Caco-2 (cell line): ENCODE results near the gene LARP6. TPM values are rescaled to one million over a fixed set of nuclear protein-coding genes. Genes with fewer than 3 reads are reported as not detected.

ENCODE experiments used
- BruUV-seq: library from RNA; stranded (reverse); fragments of 400-500 nt; replicated peaks from 2 replicates; lab custom pipeline; 2021; lab: Mats Ljungman, UMichigan
- CTCF ChIA-PET: fragments of 300-600 bp; sonication (Branson Sonifier 250); formaldehyde crosslinking; loops from one replicate; lab custom pipeline; 2022; ENCODE audit warnings: antibody characterized with exemption; lab: Charles Lee
- POLR2A ChIA-PET: fragments of 300-600 bp; sonication (Branson Sonifier 250); formaldehyde crosslinking; loops from one replicate; lab custom pipeline; 2022; ENCODE audit warnings: antibody characterized with exemption; lab: Charles Lee
- DNase-seq, 2 experiments: peaks; one replicate each; pipeline versions ENCODE4 v3.0.0 to v3.0.0-alpha.2; 2020 to 2022
- H3K27me3 ChIP-seq: replicated peaks from 2 replicates; pipeline ENCODE4 v1.6.0; 2011; ENCODE audit warnings: low read length; ENCODE audit not compliant: control insufficient read depth, insufficient read depth
- H3K36me3 ChIP-seq: 2 replicates; pipeline ENCODE4 v1.5.1; 2011; ENCODE audit warnings: low read length; ENCODE audit not compliant: control insufficient read depth, insufficient read depth
- H3K4me1 ChIP-seq: fragments of 250-450 bp; sonication (Bioruptor Pico); 2 replicates; pipeline ENCODE4 v1.5.1; 2020; ENCODE audit warnings: mild to moderate bottlenecking
- H3K4me3 ChIP-seq: 2 replicates; pipeline ENCODE4 v1.5.1; 2011; ENCODE audit warnings: low read depth, mild to moderate bottlenecking, control low read depth, low read length
- H3K9me3 ChIP-seq: fragments of 250-450 bp; sonication (Bioruptor Pico); 2 replicates; pipeline ENCODE4 v1.5.1; 2020; ENCODE audit warnings: mild to moderate bottlenecking, moderate library complexity
- H3K27ac Mint-ChIP-seq: one replicate; pipeline ENCODE4 v1.8.0; 2022; ENCODE audit warnings: mixed read lengths; ENCODE audit not compliant: unreplicated experiment
- H3K27me3 Mint-ChIP-seq: one replicate; pipeline ENCODE4 v1.8.0; 2022; ENCODE audit warnings: mixed read lengths; ENCODE audit not compliant: insufficient read depth, unreplicated experiment
- H3K36me3 Mint-ChIP-seq: one replicate; pipeline ENCODE4 v1.8.0; 2022; ENCODE audit warnings: mild to moderate bottlenecking, mixed read lengths; ENCODE audit not compliant: insufficient read depth, unreplicated experiment
- H3K4me1 Mint-ChIP-seq: one replicate; pipeline ENCODE4 v1.8.0; 2022; ENCODE audit warnings: low read depth, mixed read lengths; ENCODE audit not compliant: unreplicated experiment
- H3K4me3 Mint-ChIP-seq: one replicate; pipeline ENCODE4 v1.8.0; 2022; ENCODE audit warnings: mild to moderate bottlenecking, moderate library complexity, mixed read lengths; ENCODE audit not compliant: unreplicated experiment
- H3K9me3 Mint-ChIP-seq: one replicate; pipeline ENCODE4 v1.8.0; 2022; ENCODE audit warnings: mixed read lengths; ENCODE audit not compliant: unreplicated experiment
- CTCF ChIP-seq, 2 experiments: fragments of 200-600 bp in 1 of 2; IDR thresholded peaks; 1 replicate in 1 of 2; 2 replicates in 1 of 2; pipeline versions ENCODE4 v1.5.1 to v1.8.0; 2011 to 2022; ENCODE audit warnings: antibody characterized with exemption in 1 of 2, control low read depth in 1 of 2, inconsistent platforms in 1 of 2, low read depth in 1 of 2, low read length in 1 of 2, mild to moderate bottlenecking in 1 of 2, moderate library complexity in 1 of 2; ENCODE audit not compliant: insufficient read depth in 1 of 2, severe bottlenecking in 1 of 2, unreplicated experiment in 1 of 2
- intact Hi-C: fragments of 100-400 bp; cut with micrococcal nuclease; formaldehyde crosslinking; loops from one replicate; pipeline ENCODE4 v1.10.0; 2022; ENCODE audit not compliant: unreplicated experiment
- total RNA-seq: library from RNA; stranded (reverse); gene quantifications from 2 replicates; pipeline ENCODE4 v1.2.3, GENCODE V29; 2022

The LARP6 gene
- total RNA-seq, 1 experiment from 2014 or later, result 19.7 TPM

GRCh38 chr15:70781236-70781635 lies 72.7 kb downstream of the LARP6 start:
- no peak for TF ChIP-seq CTCF (IDR thresholded peaks at IDR 0.05; ENCODE audit: insufficient read depth in 1 of 2, low read depth in 1 of 2, low read length in 1 of 2, severe bottlenecking in 1 of 2, unreplicated experiment in 1 of 2)
- Mint-ChIP-seq H3K9me3 (peaks cover 11% of the 10 kb centered on the region), H3K27ac (peak overlapping the region; percentile 88), H3K4me3 (peak overlapping the region; percentile 27), H3K36me3 (peaks cover 5% of the 10 kb centered on the region), H3K4me1 (peaks cover 68% of the 10 kb centered on the region), H3K27me3 (no peaks in the 10 kb centered on the region)
- DNase-seq, result peak; percentile 67 to 84
- Histone ChIP-seq H3K4me3 (no peak overlapping the region), H3K4me1 (peaks cover 73% of the 10 kb centered on the region), H3K27me3 (no peaks in the 10 kb centered on the region), H3K9me3 (no peaks in the 10 kb centered on the region), H3K36me3 (no peaks in the 10 kb centered on the region)
- intact Hi-C loops, result loop anchor here (2.0 kb wide), 1 partner anchor 18 kb away; the partner anchor contains the start of gene UACA
- BruUV-seq, result no TSS peak
- ChIA-PET CTCF (interaction anchor here (0.5 to 1.1 kb wide), 2 partner anchors 31 to 128 kb away, joined by 3 to 6 read pairs; no protein-coding TSS in a partner anchor), POLR2A (no interaction called here)

Other genes starting within 250 kb of the LARP6 start
- gene UACA, start 90.6 kb downstream of the LARP6 start, total RNA-seq, result 120 and 141 TPM in 2 replicates
- gene THAP10, start 38.3 kb upstream of the LARP6 start, total RNA-seq, result 1.7 and 1.9 TPM in 2 replicates
- 0.82 and 2.1 TPM in 2 replicates for gene LRRC49, start 38.7 kb upstream of the LARP6 start, total RNA-seq